Activated CD4-positive, alpha-beta memory T cell treated with anti-CD3 and anti-CD28 coated beads, Interleukin-2, amount 10 ng/mL, durations not matched to agents 7 days and 5 days (primary cell): ENCODE measurements around the gene RAB8A. TPM values are rescaled to one million over a fixed set of nuclear protein-coding genes. Genes with fewer than 3 reads are reported as not detected.
"Not testable (repeated sequence)": the region's sequence is repeated elsewhere in the genome, so short reads cannot be mapped to it uniquely, and the experiment has no call there.

Experiments
- CTCF ChIA-PET: fragments of 350-600 bp; sonication (Branson Sonifier 250); formaldehyde crosslinking; loops from one replicate; lab custom pipeline; 2021; ENCODE audit warnings: antibody characterized with exemption, inconsistent platforms; lab: Charles Lee
- POLR2A ChIA-PET: fragments of 350-600 bp; sonication (Branson Sonifier 250); formaldehyde crosslinking; loops from one replicate; lab custom pipeline; 2021; ENCODE audit warnings: antibody characterized with exemption; lab: Charles Lee
- DNase-seq: peaks from one replicate; pipeline ENCODE4 v3.0.0-alpha.2; 2020
- H3K27ac Mint-ChIP-seq: one replicate; pipeline ENCODE4 v1.8.0; 2021; ENCODE audit warnings: mild to moderate bottlenecking, mixed read lengths
- H3K27me3 Mint-ChIP-seq: one replicate; pipeline ENCODE4 v1.8.0; 2021; ENCODE audit warnings: mixed read lengths
- H3K36me3 Mint-ChIP-seq: one replicate; pipeline ENCODE4 v1.8.0; 2021; ENCODE audit warnings: low read depth, mixed read lengths
- H3K4me1 Mint-ChIP-seq: one replicate; pipeline ENCODE4 v1.8.0; 2021; ENCODE audit warnings: mixed read lengths
- H3K4me3 Mint-ChIP-seq: one replicate; pipeline ENCODE4 v1.8.0; 2021; ENCODE audit warnings: mild to moderate bottlenecking, mixed read lengths
- H3K9me3 Mint-ChIP-seq: one replicate; pipeline ENCODE4 v1.8.0; 2021; ENCODE audit warnings: mixed read lengths
- total RNA-seq, 2 experiments: library from RNA; stranded (reverse); gene quantifications; one replicate each; pipeline ENCODE4 v1.2.3, GENCODE V29; 2021

RAB8A gene
- total RNA-seq, 2 experiments from 2014 or later: 141 to 147 TPM

- no peaks in the 10 kb centered on the region for H3K27me3 Mint-ChIP-seq
- no peaks in the 10 kb centered on the region for H3K36me3 Mint-ChIP-seq
- no peak for DNase-seq
- peaks cover 20% of the 10 kb centered on the region for H3K4me1 Mint-ChIP-seq
- CTCF ChIA-PET: interaction anchor here (0.6 to 2.2 kb wide), 3 partner anchors 12 to 1597 kb away, joined by 3 to 11 read pairs (median 3); partner anchors contain the start of gene HSH2D
- H3K4me3 Mint-ChIP-seq: no peak overlapping the region
- H3K9me3 Mint-ChIP-seq: peaks cover 2% of the 10 kb centered on the region
- no peak overlapping the region for H3K27ac Mint-ChIP-seq
- POLR2A ChIA-PET: interaction anchor here (0.6 to 2.6 kb wide), 3 partner anchors 12 to 26 kb away, joined by 3 to 8 read pairs (median 3); partner anchors contain the start of genes FAM32A and HSH2D
Measured at GRCh38 chr19:16170134-16170533, 58.4 kb downstream of the RAB8A start.

- Mint-ChIP-seq H3K9me3 (no peaks in the 10 kb centered on the region), H3K36me3 (no peaks in the 10 kb centered on the region), H3K27ac (no peak overlapping the region), H3K27me3 (peaks cover 5% of the 10 kb centered on the region), H3K4me1 (peaks cover 5% of the 10 kb centered on the region), H3K4me3 (no peak overlapping the region)
- DNase-seq: no peak
- ChIA-PET CTCF (interaction anchor here (1.7 kb wide), 1 partner anchor 9 kb away, joined by 5 read pairs; the partner anchor contains the start of gene FAM32A), POLR2A (no interaction called here)
Measured at GRCh38 chr19:16175954-16176353, 64.3 kb downstream of the RAB8A start.

GRCh38 chr19:16178866-16179265 lies 67.2 kb downstream of the RAB8A start:
- not testable (repeated sequence) for H3K27me3 Mint-ChIP-seq, DNase-seq, H3K4me3 Mint-ChIP-seq, H3K27ac Mint-ChIP-seq, H3K9me3 Mint-ChIP-seq, H3K4me1 Mint-ChIP-seq, H3K36me3 Mint-ChIP-seq
- CTCF ChIA-PET: interaction anchor here (1.5 to 1.8 kb wide), 2 partner anchors 35 to 138 kb away, joined by 4 read pairs; partner anchors contain the start of gene HSH2D
- POLR2A ChIA-PET: interaction anchor here (1.0 kb wide), 1 partner anchor 15 kb away, joined by 3 read pairs; no protein-coding TSS in a partner anchor

GRCh38 chr19:16180611-16181010 lies 68.9 kb downstream of the RAB8A start:
- no peak for DNase-seq
- Mint-ChIP-seq H3K27me3 (peaks cover 5% of the 10 kb centered on the region), H3K9me3 (no peaks in the 10 kb centered on the region), H3K36me3 (peaks cover 5% of the 10 kb centered on the region), H3K4me3 (no peak overlapping the region), H3K27ac (no peak overlapping the region), H3K4me1 (peaks cover 16% of the 10 kb centered on the region)
- POLR2A ChIA-PET: no interaction called here
- CTCF ChIA-PET: interaction anchor here (0.7 to 1.5 kb wide), 2 partner anchors 69 to 138 kb away, joined by 3 to 8 read pairs; no protein-coding TSS in a partner anchor

Other genes starting within 250 kb of the RAB8A start
- gene CYP4F2, start 213.8 kb upstream of the RAB8A start, total RNA-seq: not detected
- gene CYP4F11, start 177.4 kb upstream of the RAB8A start, total RNA-seq: not detected
- gene OR10H4, start 162.9 kb upstream of the RAB8A start, total RNA-seq: not detected
- 100 to 1,000 TPM; 592 to 611 TPM for gene TPM4, start 35.4 kb upstream of the RAB8A start, total RNA-seq
- gene HSH2D, start 31.8 kb downstream of the RAB8A start, total RNA-seq: 100 to 1,000 TPM; 101 to 110 TPM
- gene CIB3, start 61.6 kb downstream of the RAB8A start, total RNA-seq: not detected
- gene FAM32A, start 73.5 kb downstream of the RAB8A start, total RNA-seq: 10 to 100 TPM; 66.0 to 70.8 TPM
- gene AP1M1, start 86.0 kb downstream of the RAB8A start, total RNA-seq: 100 to 1,000 TPM; 131 to 151 TPM
- 100 to 1,000 TPM; 410 to 423 TPM for gene KLF2, start 212.9 kb downstream of the RAB8A start, total RNA-seq